ENCODE measurements around the gene SLC18A2.
A peak's percentile ranks its signal among the peaks of the same experiment; 100 is the strongest.
"Not testable (repeated sequence)": the region's sequence is repeated elsewhere in the genome, so short reads cannot be mapped to it uniquely, and the experiment has no call there.

Gene SLC18A2

DNA sequence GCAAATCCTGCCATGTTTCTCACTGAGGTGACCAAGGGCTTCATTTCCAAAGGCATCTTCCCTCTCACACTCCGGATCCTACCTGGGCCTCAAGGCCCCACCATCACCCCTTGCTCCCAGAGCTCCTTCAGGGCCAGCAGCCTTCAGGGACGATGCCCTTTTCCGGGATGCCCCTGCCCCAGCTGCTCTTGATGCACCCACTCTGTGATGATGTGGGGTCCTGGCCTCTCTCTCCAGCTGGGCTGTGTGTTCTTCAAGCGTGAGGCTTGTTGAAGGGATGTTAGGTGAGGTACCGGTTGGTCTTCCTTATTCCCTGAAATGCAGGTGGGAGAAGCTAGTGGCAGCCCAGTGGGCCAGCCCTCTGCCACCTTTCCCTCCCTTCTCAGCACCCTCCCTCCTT lies 18.4 kb upstream of the SLC18A2 start:
- Mint-ChIP-seq H3K27me3 (peaks cover 32 to 54% of the 10 kb centered on the region in 2 donors), H3K9me3 (no peaks in the 10 kb centered on the region), H3K4me3 (no peak overlapping the region), H3K36me3 (ENCODE audit: insufficient read depth) (no peaks in the 10 kb centered on the region), H3K27ac (no peak overlapping the region), H3K4me1 (ENCODE audit: low read depth in 2 of 2) (peaks cover 3 to 4% of the 10 kb centered on the region in 2 donors)
- DNase-seq (no peak), ATAC-seq (replicated peaks) (no peak)

DNA sequence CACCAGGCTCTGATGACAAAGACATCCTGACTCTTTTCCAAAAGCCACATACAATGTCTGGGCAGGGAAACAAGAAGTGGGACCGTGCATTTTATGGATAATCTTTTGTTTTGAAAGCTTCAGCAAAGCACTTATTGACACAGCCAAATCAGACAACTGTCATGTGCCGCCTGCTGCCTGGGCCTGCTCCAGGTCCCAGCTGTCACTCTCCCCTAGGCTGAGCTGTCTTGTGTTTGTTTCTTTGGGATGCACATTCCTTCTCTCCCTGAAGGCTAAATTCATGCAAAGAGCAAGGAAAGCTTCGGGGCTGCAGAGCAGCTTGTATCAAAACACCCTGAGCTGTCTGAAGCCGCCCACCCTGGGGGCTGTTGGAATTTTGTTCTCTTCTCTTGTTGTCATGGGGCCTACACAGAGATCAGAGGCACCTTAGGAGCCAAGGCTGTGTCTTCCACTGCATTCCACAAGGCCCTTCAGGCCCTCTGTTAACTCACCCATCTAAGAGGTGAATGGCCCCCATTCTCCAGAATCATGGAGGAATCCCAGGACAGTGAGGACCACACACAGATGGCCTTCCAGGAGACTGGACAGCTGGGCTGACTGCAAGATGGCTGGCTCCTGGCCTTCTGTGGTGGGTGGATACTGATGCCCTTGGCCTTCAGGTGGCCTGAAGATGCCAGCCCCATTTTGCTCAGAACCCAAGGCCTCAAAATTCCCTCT lies 17.8 kb upstream of the SLC18A2 start:
- H3K36me3 Mint-ChIP-seq (ENCODE audit: insufficient read depth) = no peaks in the 10 kb centered on the region
- H3K4me3 Mint-ChIP-seq = no peak overlapping the region
- H3K4me1 Mint-ChIP-seq (ENCODE audit: low read depth in 2 of 2) = no peaks in the 10 kb centered on the region
- H3K9me3 Mint-ChIP-seq = no peaks in the 10 kb centered on the region
- DNase-seq (no peak), ATAC-seq (replicated peaks) (no peak)
- H3K27ac Mint-ChIP-seq = peak overlapping the region in 1 of 2 donors; percentile 15
- H3K27me3 Mint-ChIP-seq = peaks cover 31 to 54% of the 10 kb centered on the region in 2 donors

DNA sequence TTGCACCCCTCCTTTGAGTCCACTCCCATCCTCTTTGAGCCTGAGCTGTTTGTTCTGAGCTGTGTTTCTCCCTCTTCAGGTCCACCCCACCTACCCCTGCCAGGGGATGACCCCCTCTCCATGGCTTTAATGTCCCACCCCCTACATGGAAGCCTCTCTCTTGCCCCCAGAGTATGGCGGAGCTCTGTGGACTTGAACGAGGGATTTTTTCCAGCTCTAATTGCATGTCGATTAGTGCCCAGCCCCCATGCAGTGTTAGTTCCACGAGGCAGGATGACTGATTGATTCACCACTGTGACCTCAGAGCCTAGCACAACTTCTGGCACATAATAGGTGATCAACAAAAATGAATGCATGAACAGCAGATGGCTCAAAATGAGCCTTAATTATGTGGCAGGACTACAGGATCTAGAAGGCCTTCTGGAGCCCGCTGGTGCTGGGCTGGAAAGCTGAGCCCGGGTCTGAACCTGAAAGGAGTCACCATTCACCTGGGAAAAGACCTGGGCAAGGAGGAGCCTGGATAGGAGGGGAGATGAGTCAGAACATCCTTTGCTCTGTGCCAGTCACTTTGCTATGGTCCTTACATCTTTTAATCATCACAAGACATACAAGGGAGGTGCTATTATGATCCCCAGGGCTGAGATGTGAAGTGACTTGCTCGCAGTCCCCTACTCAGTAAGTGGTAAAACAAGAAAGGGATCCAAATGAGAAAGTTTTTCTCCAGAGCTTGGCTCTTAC lies 17.1 kb upstream of the SLC18A2 start:
- Mint-ChIP-seq H3K4me3 (no peak overlapping the region), H3K27me3 (peaks cover 30 to 60% of the 10 kb centered on the region in 2 donors), H3K27ac (peak overlapping the region in 1 of 2 donors; percentile 15), H3K36me3 (ENCODE audit: insufficient read depth) (no peaks in the 10 kb centered on the region), H3K9me3 (no peaks in the 10 kb centered on the region), H3K4me1 (ENCODE audit: low read depth in 2 of 2) (no peaks in the 10 kb centered on the region)
- DNase-seq = no peak
- no peak for ATAC-seq (replicated peaks)

DNA sequence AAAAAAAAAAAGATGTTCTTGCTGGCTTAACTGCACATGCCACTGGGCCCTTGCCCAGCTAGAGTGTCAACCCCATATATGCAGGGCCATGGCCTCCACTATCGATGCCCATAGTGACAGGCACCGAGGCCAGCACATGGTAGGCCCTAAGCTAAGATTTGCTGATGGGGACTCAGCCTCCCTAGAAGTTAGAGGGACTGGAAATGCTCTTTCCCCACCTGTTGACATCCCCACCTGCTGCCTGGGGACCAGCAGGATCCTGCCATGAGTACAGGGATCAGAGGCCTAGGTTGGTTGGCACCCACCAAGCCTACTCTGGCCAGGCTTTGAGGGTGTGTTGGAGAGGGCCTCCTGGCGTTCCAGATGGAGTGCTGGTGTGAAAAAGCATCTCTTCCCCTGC lies 16.0 kb upstream of the SLC18A2 start:
- ATAC-seq (replicated peaks) (no peak), DNase-seq (no peak)
- peaks cover 40 to 70% of the 10 kb centered on the region in 2 donors for H3K27me3 Mint-ChIP-seq
- no peak overlapping the region for H3K27ac Mint-ChIP-seq
- no peaks in the 10 kb centered on the region for H3K4me1 Mint-ChIP-seq (ENCODE audit: low read depth in 2 of 2)
- no peak overlapping the region for H3K4me3 Mint-ChIP-seq
- H3K36me3 Mint-ChIP-seq (ENCODE audit: insufficient read depth) = no peaks in the 10 kb centered on the region
- no peaks in the 10 kb centered on the region for H3K9me3 Mint-ChIP-seq

DNA sequence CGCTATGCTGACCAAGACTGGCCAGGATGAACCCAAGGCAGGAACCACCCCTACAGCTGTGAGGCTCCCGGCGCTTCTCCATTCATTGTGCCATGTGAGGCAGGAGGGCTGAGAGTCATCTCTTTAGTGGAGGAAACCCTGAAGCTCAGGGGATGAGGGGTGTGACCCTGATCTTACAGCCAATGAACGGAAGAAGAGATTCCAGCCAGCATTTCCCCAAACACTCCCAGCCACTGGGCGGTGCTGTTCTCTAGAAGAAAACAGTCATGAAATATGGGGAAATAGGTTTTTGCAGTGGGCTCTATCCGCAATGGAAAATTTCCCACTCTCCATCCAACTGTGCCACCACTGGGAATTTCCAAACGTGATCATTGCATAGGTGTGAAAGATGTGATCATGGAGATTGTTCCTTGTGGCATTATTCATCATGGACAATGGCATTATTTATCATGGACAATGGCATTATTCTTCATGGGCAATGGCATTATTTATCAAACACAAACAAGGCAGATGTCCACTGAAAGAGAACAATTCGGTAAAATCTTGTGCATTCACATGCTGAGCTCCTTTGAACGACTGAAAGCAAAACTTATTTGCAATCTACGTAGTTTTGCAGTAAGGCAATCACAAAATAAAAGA lies 14.0 kb upstream of the SLC18A2 start:
- ATAC-seq (replicated peaks) = no peak
- peaks cover 53 to 73% of the 10 kb centered on the region in 2 donors for H3K27me3 Mint-ChIP-seq
- no peaks in the 10 kb centered on the region for H3K4me1 Mint-ChIP-seq (ENCODE audit: low read depth in 2 of 2)
- H3K4me3 Mint-ChIP-seq = no peak overlapping the region
- H3K36me3 Mint-ChIP-seq (ENCODE audit: insufficient read depth) = no peaks in the 10 kb centered on the region
- no peak overlapping the region for H3K27ac Mint-ChIP-seq
- no peak for DNase-seq
- no peaks in the 10 kb centered on the region for H3K9me3 Mint-ChIP-seq

DNA sequence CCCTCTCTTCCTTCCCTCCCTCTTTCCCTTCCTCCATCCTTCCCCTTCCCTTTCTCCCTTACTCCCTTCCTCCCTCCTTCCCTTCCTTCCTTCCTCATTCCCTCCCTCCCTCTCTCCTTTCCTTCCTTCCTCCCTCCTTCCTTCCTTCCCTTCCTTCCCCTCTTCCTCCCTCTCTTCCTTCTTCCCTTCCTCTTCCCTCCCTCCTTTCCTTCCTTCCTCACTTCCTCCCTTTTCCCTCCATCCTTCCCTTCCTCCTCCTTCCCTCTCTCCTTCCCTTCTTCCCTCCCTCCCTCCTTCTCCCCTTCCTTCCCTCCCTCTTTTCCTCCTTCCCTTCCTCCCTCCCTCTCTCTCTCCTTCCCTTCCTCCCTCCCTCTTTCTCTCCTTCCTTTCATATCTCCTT lies 12.7 kb upstream of the SLC18A2 start:
- Mint-ChIP-seq H3K4me1 (ENCODE audit: low read depth in 2 of 2) (no peaks in the 10 kb centered on the region), H3K27me3 (peaks cover 65 to 78% of the 10 kb centered on the region in 2 donors), H3K4me3 (no peak overlapping the region), H3K36me3 (ENCODE audit: insufficient read depth) (no peaks in the 10 kb centered on the region), H3K9me3 (no peaks in the 10 kb centered on the region), H3K27ac (no peak overlapping the region)
- no peak for ATAC-seq (replicated peaks)
- no peak for DNase-seq

DNA sequence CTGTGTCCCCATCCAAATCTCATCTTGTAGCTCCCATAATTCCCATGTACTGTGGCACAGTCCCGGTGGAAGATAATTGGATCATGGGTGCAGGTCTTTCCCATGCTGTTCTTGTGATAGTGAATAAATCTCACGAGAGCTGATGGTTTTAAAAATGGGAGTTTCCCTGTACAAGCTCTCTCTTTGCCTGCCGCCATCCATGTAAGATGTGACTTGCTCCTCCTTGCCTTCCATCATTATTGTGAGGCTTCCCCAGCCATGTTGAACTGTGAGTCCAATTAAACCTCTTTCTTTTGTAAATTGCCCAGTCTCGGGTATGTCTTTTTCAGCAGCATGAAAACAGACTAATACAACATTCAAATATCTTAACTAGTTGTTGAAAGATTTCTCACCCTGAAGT lies 10.8 kb upstream of the SLC18A2 start:
- not testable (repeated sequence) for H3K36me3 Mint-ChIP-seq (ENCODE audit: insufficient read depth); H3K9me3 Mint-ChIP-seq; ATAC-seq (replicated peaks); H3K4me1 Mint-ChIP-seq (ENCODE audit: low read depth in 2 of 2); DNase-seq; H3K4me3 Mint-ChIP-seq; H3K27ac Mint-ChIP-seq
- H3K27me3 Mint-ChIP-seq = peaks cover 62 to 74% of the 10 kb centered on the region in 2 donors

DNA sequence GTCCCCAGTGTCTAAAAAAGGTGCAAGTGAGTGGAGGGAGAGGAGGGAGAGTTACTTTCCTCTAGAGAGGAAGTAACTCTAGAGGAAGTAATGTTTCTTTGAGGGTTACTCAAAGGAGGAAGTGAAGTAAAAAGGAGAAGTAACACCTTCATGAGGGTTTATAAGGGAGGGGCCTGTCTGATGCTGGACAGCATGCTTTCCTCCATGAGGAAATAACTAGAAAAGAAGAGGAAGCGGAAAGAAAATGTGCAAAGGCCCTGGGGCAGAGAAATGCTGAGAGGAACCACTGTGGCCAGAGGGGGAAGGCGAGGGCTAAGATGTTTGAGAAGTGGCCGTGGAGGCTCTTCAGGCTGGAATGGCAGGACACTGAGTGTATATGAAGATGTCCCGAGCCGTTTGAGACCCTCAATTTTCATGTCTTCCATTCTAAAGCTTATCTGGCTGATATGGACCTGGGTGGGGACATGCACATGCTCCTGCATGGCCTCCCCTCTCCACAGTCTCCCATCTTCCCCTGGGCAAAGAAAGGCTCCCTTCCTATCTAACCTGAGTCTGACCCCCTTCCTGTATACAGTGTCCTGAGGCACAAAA lies 3.4 kb upstream of the SLC18A2 start:
- Mint-ChIP-seq H3K27me3 (peaks cover 34 to 60% of the 10 kb centered on the region in 2 donors), H3K36me3 (ENCODE audit: insufficient read depth) (no peaks in the 10 kb centered on the region), H3K27ac (no peak overlapping the region), H3K9me3 (no peaks in the 10 kb centered on the region), H3K4me1 (ENCODE audit: low read depth in 2 of 2) (peaks cover 6 to 8% of the 10 kb centered on the region in 2 donors), H3K4me3 (no peak overlapping the region)
- DNase-seq (no peak), ATAC-seq (replicated peaks) (no peak)

DNA sequence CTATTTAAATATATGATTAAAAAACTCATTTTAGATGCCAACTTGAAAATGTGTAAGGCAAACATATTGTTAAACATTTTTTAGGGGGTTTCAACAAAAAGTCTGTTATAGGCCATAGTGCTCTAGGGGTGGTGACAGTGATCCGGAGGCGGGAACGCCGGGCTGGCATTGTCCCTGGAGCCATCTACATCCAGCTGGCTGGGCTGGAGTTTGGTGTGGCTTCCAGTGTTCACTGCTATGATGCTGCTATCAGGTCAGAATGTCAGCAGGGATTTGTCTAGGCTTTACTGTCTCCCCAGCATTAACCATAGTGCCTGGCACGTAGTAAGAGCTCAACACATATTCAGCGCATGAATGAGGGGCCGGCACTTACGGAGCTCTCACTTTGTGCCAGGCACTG lies 1.9 kb upstream of the SLC18A2 start:
- H3K27me3 Mint-ChIP-seq = peaks cover 39 to 64% of the 10 kb centered on the region in 2 donors
- H3K36me3 Mint-ChIP-seq (ENCODE audit: insufficient read depth) = no peaks in the 10 kb centered on the region
- H3K4me1 Mint-ChIP-seq (ENCODE audit: low read depth in 2 of 2) = peaks cover 6 to 8% of the 10 kb centered on the region in 2 donors
- no peak overlapping the region for H3K27ac Mint-ChIP-seq
- no peak overlapping the region for H3K4me3 Mint-ChIP-seq
- DNase-seq = no peak
- H3K9me3 Mint-ChIP-seq = no peaks in the 10 kb centered on the region
- ATAC-seq (replicated peaks) = no peak

DNA sequence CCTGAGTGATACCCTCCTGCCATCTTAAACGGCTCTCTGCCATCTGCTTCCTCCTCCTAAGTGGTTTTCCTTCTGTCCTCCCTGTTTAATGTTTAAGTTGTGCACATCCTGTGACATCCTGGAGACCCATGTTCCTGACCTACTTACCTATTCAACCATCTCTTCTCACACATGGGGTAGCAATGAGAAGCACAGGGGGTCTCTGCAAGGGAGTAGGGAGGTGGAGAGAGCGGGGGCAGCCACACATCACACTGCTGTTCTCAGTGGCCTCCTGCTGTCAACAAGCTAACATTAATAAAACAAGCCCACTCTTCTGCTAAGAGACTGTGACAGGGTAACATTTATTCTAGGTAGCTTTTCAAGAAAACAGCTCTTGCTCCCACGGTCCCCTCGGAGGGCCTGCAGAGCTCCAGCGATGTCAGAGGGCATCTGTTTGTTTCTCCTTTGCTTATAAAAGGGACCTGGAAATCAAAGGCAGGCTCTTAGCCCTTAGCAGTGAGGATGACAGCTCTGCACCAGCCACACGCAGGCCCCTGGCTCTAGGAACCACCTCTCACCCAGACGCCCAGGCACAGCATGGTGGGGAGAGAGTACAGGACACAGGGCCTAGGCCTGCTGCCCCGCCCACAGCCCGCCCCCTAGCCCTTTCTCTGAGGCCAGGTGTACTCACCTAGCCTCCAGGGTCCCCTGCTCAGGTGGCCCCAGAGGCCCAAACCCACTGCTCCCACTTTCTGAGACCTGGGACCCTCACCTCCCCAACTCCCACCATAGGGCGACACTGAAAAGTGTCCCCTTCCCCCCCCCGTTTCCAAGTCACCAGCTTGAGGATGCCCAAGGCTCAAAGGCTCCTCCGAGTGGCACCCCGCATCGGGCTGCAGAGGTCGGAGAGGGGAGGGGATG lies 943 bp upstream of the SLC18A2 start:
- no peak for ATAC-seq (replicated peaks)
- H3K9me3 Mint-ChIP-seq = no peaks in the 10 kb centered on the region
- H3K4me1 Mint-ChIP-seq (ENCODE audit: low read depth in 2 of 2) = peaks cover 6 to 8% of the 10 kb centered on the region in 2 donors
- DNase-seq = no peak
- no peak overlapping the region for H3K27ac Mint-ChIP-seq
- H3K4me3 Mint-ChIP-seq = no peak overlapping the region
- peaks cover 48 to 73% of the 10 kb centered on the region in 2 donors for H3K27me3 Mint-ChIP-seq
- H3K36me3 Mint-ChIP-seq (ENCODE audit: insufficient read depth) = no peaks in the 10 kb centered on the region

DNA sequence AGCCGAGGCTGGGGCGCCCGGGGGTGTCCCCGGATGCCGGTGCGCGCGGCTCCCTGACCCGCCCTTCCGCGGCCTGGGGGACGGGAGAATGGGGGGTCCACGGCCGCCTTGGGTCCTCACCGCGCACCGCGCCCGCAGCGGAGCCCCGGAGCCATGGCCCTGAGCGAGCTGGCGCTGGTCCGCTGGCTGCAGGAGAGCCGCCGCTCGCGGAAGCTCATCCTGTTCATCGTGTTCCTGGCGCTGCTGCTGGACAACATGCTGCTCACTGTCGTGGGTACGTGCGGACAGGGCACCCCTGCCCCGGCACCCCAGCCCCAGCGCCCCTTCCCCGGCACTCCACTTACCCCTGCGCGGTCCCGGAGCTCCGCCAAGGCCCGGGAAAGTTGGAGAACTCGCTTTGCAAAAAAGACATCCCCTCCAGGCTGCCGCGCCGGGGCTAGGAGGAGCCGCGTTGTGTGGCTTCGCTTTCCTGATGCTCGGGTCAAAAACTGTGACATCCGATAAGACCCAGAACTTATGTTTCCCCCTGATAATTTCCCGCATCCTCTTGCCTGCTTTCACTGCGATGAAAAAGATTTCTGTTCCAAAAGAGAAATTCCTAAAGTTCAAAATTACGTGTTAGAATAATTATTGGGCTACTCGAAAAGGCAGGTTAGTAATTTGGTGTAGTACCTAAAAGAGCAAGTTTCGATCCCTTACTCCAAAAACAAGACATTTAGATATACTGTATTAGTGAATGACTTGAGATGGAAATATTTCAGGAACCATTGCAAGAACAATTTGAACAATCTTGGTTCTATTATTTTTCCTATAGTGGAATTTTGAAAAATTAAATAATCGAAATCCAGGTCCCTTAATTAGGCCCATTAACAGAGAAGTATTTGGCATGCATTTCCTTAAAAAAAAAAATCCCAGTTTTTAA lies 888 bp downstream of the SLC18A2 start:
- Mint-ChIP-seq H3K36me3 (ENCODE audit: insufficient read depth) (no peaks in the 10 kb centered on the region), H3K27me3 (peaks cover 66 to 69% of the 10 kb centered on the region in 2 donors), H3K4me3 (peak overlapping the region; percentile 48 to 63), H3K9me3 (no peaks in the 10 kb centered on the region), H3K27ac (no peak overlapping the region), H3K4me1 (ENCODE audit: low read depth in 2 of 2) (peaks cover 3 to 8% of the 10 kb centered on the region in 2 donors)
- DNase-seq (no peak), ATAC-seq (replicated peaks) (no peak)

DNA sequence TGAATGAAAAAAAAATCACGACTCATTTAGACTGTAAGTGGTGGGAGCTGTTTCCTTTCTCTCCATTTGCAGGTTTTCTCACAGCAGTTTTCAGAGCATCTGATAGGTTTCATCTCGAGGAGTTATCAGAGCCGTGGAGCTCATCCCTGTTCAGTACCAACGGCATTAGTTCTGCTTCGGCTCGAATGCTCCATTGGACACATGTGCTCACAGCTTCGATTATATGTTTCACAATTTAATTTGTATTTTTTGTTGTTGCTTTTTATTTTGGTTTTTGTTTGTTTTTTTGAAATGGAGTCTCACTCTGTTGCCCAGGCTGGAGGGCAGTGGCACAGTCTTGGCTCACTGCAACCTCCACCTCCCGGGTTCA lies 1.5 kb downstream of the SLC18A2 start:
- Mint-ChIP-seq H3K27me3 (peaks cover 68 to 69% of the 10 kb centered on the region in 2 donors), H3K36me3 (ENCODE audit: insufficient read depth) (no peaks in the 10 kb centered on the region), H3K9me3 (no peaks in the 10 kb centered on the region), H3K4me1 (ENCODE audit: low read depth in 2 of 2) (peaks cover 3 to 5% of the 10 kb centered on the region in 2 donors), H3K4me3 (no peak overlapping the region), H3K27ac (no peak overlapping the region)
- ATAC-seq (replicated peaks) (no peak), DNase-seq (no peak)
